ENCODE data around the gene MVB12B.
A peak's percentile ranks its signal among the peaks of the same experiment; 100 is the strongest.

MVB12B gene

GRCh38 chr9:126479515-126479914 is 152.9 kb downstream of the MVB12B start:
- DNase-seq = no peak

DNA sequence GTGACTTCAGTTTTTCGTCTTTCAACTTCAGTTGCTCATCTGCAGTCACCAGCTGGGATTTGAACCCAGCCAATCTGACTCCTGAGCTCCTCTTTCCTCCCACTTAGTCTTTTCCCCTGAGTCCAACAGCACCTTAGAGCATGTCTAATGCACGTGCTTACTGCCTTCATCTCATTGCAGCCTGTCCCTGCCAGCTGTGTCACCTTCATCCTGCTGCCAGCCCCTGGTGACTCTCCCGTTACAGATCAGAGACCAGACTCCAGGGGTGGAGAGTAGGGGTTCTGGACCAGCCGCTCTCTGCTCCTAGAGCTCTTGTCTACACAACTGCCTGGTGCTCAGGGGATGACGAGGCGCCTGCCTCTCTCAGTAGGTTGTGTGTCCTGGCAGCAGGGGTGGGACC is 154.2 kb downstream of the MVB12B start:
- DNase-seq = no peak

GRCh38 chr9:126481862-126482261 is 155.2 kb downstream of the MVB12B start:
- DNase-seq = no peak

GRCh38 chr9:126482361-126483044 is 155.9 kb downstream of the MVB12B start:
- DNase-seq = no peak

GRCh38 chr9:126483468-126484073 is 156.9 kb downstream of the MVB12B start:
- no peak for DNase-seq

DNA sequence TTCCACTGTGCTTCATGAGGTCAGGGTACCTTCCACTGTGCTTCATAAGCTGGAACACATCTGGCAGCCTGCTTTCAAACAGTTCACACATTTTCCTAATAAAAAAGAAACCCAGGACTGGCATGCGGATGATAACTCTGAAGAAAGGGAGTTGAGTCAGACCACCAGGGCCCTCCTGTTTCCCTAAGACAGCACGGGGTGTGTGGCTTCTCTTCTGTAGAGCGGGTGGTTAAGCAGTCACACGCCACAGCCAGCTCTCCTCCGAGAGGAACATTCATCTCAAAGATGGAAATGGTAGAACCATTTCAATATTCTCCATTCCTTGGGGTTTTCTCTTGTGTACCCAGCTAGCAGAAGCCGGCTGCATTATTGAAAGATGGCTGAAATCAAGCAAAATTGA is 159.0 kb downstream of the MVB12B start:
- no peak for DNase-seq

GRCh38 chr9:126486276-126486675 is 159.6 kb downstream of the MVB12B start:
- no peak for DNase-seq

GRCh38 chr9:126487856-126488255 is 161.2 kb downstream of the MVB12B start:
- DNase-seq = no peak

- DNase-seq = no peak
Measured at GRCh38 chr9:126488310-126488709, 161.7 kb downstream of the MVB12B start.

DNA sequence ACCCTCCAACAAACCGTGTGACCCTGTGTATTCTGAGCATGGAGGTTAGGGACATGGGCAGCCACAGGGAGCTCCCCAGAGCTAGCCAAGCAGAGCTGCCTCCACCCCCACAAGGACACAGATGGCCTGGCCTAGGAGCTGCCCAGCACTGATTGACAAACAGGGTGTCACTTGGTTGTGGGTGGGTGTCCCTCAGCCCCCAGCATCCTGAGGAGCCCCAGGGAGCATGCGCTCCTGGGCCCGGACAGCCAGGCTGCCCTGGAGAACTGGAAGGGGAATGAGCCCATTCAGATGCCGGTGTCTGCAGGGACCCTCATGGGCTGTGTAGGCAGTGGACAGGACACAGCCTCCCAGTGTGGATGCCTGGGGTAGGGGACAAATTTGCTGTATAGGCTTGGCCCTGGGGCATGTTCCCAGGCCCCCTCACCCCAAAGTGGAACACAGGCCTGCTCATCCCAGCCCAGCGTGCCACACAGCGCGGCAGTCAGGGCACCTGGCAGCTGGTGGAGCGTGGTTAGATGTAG is 162.3 kb downstream of the MVB12B start:
- no peak for DNase-seq

- no peak for DNase-seq
Measured at GRCh38 chr9:126489581-126490213, 163.1 kb downstream of the MVB12B start.

DNA sequence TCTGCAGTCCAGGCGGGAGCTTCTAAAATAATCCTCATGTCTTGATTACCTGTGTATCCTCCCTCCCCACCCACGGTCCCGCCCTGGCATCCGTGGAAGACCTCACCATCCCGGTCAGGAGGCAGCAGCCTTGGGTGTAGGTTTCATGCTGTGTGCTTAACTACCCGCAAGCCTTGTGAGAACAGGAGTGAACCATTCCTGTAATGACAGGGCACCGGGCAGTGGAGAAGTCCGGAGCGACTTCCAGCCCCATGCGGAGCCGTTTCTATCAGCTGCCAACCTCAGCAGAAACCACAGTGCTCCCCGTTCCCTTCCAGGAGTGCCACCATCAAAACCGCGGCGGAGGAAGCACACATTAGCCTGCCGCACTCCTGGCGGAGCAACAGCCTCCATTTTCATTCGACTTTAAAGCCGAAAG is 163.6 kb downstream of the MVB12B start:
- no peak for DNase-seq

GRCh38 chr9:126490871-126491567 is 164.4 kb downstream of the MVB12B start:
- peak; percentile 62 for DNase-seq

GRCh38 chr9:126491568-126491879 is 164.9 kb downstream of the MVB12B start:
- no peak for DNase-seq

DNA sequence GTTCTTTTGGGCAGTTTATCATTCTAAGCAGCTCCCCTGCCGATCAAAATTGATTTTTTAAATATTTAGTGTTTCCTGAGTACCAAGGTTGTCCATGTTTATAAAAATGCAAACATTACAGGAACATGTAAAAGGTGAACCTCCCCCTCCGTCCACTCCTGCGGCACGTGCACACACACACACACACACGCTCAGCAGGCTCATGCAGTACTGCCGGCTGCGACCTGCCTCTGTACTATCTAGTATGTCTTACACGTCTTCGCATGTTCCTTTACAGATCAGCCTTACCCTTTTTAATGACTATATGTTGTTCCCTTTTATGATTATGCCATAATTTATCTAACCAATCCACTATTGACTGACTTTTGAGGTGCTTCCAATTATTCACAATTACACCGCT is 165.3 kb downstream of the MVB12B start:
- no peak for DNase-seq

- no peak for DNase-seq
Measured at GRCh38 chr9:126494264-126494663, 167.6 kb downstream of the MVB12B start.

DNA sequence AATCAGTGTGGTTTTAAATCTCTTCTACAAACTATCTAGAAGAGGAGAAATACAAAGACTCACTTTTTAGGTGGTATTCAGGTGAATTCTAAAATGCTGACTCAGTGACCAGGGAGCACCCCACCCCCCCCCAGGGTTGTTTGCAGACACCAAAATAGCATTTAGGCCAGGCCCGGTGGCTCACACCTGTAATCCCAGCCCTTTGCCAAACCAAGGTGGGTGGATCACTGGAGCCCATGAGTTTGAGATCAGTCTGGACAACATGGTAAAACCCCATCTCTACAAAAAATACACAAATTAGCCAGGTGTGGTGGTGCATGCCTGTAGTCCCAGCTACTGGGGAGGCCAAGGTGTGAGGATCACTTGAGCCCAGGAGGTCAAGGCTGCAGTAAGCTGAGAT is 168.1 kb downstream of the MVB12B start:
- no peak for DNase-seq

- DNase-seq = no peak
Measured at GRCh38 chr9:126495411-126496180, 169.0 kb downstream of the MVB12B start.

GRCh38 chr9:126496181-126496576 is 169.6 kb downstream of the MVB12B start:
- no peak for DNase-seq

DNA sequence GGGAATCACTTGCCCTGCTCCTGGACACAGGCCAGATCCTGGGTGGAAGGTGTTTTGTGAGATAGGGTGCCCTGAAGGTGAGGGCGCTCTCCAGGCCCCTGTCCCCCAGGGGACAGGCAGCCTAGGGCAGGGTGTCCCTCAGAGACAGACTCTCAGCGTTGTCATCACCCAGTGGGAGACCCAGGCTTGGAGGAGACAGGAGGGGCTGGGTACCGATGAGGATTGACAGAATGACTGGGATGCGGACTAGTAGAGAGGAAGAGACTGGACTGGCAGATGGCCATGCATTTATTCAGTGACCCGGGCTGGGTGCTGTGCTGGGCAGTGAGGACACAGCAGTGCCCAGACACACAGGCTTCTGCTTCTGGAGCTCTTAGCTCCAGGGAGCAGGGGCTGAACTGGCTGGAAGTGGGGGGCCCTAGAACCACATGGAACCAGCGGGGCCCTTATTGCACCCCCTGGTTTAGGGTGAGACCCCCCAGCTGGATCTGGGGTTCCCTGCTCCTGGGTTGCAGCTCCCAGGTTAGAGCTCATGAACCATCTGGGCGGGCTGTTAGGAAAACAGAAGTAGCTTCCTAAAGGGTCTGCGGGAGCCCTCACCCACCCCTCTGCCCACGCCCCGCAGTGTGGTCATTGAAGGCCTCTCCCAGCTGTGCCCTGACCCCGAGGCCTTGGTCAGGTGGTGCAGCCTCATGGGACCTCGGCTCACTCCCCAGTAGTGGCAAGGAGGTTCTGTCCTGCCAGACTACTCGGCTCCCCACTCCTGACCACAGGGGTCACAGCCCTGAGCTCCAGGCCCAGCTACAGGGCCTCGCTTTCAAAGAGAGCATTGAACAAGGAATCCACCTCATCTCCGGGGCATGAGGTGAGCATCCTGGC is 170.4 kb downstream of the MVB12B start:
- no peak for DNase-seq

GRCh38 chr9:126497660-126498275 is 171.1 kb downstream of the MVB12B start:
- DNase-seq = no peak
